Ramos (cell line): ENCODE measurements around the gene IL18BP.

Source experiments
- in situ Hi-C: fragments of 300-500 bp; cut with MboI; formaldehyde crosslinking; loops from one replicate; pipeline ENCODE4 v1.14.3; 2022; ENCODE audit warnings: low sequenced_read_pairs; ENCODE audit not compliant: unreplicated experiment

IL18BP gene

GRCh38 chr11:72039031-72039855 is 40.5 kb downstream of the IL18BP start:
- in situ Hi-C loops = no loop called here

- in situ Hi-C loops = no loop called here
These were observed 41.2 kb downstream of the IL18BP start for GRCh38 chr11:72039856-72040401.

GRCh38 chr11:72040491-72041363 is 42.0 kb downstream of the IL18BP start:
- in situ Hi-C loops = no loop called here

GRCh38 chr11:72041364-72042063 is 42.8 kb downstream of the IL18BP start:
- in situ Hi-C loops = no loop called here

GRCh38 chr11:72042064-72042745 is 43.5 kb downstream of the IL18BP start:
- in situ Hi-C loops = no loop called here

GRCh38 chr11:72045849-72046248 is 47.1 kb downstream of the IL18BP start:
- in situ Hi-C loops = no loop called here

- in situ Hi-C loops = no loop called here
These were observed 50.2 kb downstream of the IL18BP start for GRCh38 chr11:72048766-72049460.
